NCI-H1092 treated with DMSO at 0.1 percent for 48 hours (cell line): ENCODE results near the gene CCDC91.

Experiments used
- DNase-seq: peaks from one replicate; lab custom pipeline; 2025; lab: John Stamatoyannopoulos, UW

CCDC91 gene

DNA sequence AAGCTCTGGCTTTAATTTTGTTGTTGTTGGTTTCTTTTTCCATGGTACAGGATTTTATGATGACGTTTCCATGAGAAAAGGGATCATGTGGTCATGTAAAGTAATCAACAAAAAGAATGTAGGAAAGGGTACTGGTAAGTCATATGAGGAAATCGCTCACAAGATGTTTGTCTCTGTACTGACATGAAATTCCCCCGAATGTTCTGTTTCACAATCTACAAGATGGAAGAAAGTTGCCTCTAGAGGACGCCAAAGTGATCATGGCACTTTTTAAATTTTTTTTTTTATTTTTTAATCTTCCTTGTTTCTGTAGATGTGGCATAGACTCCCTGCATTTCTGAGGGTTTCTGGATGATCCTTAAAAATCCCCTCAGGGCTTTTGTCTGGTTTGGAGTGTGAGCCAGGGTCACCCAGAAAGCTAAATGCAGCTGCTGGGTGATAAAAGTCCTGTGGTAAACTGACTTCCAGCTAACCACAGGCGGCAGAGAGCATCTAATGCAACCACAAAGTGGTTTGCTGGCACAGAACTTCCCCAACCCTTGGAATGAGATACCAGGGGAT, 393.5 kb downstream of the CCDC91 start:
- no peak for DNase-seq

DNA sequence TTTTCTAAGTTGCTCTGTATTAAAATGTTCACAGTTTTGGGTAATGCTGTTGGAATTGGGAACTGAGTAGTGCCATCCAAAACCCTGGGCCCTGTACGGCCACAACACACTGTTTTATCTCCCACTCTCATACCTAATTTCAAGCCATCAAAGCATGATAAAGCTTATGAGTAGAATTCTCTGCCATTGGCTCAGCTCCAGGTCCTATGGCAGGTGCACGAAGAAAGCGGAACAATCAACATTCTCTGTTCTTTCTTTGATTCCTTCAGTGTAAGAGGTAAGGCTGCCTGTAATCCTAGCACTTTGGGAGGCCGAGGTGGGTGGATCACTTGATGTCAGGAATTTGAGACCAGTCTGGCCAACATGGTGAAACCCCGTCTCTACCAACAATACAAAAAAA, 394.9 kb downstream of the CCDC91 start:
- DNase-seq = no peak

DNA sequence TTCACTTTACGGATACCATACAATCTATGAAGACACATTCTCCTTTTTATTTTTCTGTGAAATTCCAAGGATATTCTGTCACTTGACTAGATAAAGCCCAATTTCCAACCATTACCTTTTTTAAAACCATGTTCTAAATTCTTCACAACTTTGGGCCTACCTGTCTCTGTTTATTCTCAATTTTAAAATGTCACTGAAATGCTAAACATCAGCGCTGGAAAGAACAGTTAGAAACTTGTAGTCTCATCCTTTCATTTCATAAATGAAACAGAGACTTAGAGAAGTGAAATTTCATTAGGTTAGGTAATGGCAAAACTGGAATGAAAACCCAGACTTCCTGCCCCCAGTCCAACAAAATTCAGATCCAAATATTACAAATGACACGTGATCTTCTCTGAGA, 396.2 kb downstream of the CCDC91 start:
- no peak for DNase-seq

DNA sequence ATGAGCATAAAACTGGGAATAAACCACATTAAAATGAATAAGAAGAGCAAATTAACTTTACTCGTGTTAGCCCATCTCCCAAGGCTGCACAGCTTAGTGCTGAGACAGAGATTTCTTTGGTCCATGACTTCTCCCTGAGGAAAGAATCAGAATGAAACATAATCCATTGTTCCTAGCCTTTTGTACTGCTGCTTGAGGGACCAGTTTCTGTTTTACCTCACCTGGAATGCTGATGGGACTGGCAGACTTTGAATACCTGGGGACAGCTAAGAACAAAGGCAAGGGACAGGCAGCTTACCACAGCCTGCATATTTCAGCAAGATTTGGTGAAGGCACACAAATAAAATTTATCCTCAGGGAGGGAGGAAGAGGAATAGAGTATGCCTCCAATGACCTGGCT, 401.6 kb downstream of the CCDC91 start:
- no peak for DNase-seq
